ENCODE data around the gene KBTBD7. TPM values are rescaled to one million over a fixed set of nuclear protein-coding genes. Genes with fewer than 3 reads are reported as not detected.

Gene KBTBD7
- total RNA-seq, 1 donor from 2014 or later = 2.1 TPM

DNA sequence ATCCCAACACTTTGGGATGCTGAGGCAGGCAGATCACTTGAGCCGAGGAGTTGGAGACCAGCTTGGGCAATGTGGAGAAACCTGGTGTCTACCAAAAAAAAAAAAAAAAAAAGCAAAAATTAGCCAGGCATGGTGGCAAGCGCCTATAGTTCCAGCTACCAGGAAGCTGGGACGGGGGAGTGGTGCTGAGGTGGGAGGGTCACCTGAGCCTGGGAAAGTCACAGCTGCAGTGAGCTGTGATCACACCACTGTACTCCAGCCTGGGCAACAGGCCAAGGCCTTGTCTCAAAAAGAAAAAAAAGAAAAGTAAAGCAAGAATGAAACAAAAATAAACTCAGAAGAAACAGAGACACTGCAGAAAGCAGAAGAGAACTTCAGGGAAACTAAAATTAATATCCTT is 37.4 kb upstream of the KBTBD7 start:
- intact Hi-C loops (cut with DNase I) = no loop called here
- Histone ChIP-seq H3K4me1 (no peaks in the 10 kb centered on the region), H3K4me3 (no peak overlapping the region), H3K9me3 (no peaks in the 10 kb centered on the region), H3K36me3 (peaks cover 0 to 4% of the 10 kb centered on the region in 2 donors), H3K27ac (no peak overlapping the region), H3K27me3 (no peaks in the 10 kb centered on the region)
- no peak for DNase-seq (ENCODE audit: low spot score in 2 of 2)
- TF ChIP-seq, protein P1, sequence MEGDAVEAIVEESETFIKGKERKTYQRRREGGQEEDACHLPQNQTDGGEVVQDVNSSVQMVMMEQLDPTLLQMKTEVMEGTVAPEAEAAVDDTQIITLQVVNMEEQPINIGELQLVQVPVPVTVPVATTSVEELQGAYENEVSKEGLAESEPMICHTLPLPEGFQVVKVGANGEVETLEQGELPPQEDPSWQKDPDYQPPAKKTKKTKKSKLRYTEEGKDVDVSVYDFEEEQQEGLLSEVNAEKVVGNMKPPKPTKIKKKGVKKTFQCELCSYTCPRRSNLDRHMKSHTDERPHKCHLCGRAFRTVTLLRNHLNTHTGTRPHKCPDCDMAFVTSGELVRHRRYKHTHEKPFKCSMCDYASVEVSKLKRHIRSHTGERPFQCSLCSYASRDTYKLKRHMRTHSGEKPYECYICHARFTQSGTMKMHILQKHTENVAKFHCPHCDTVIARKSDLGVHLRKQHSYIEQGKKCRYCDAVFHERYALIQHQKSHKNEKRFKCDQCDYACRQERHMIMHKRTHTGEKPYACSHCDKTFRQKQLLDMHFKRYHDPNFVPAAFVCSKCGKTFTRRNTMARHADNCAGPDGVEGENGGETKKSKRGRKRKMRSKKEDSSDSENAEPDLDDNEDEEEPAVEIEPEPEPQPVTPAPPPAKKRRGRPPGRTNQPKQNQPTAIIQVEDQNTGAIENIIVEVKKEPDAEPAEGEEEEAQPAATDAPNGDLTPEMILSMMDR (IDR thresholded peaks at IDR 0.05) = no peak

DNA sequence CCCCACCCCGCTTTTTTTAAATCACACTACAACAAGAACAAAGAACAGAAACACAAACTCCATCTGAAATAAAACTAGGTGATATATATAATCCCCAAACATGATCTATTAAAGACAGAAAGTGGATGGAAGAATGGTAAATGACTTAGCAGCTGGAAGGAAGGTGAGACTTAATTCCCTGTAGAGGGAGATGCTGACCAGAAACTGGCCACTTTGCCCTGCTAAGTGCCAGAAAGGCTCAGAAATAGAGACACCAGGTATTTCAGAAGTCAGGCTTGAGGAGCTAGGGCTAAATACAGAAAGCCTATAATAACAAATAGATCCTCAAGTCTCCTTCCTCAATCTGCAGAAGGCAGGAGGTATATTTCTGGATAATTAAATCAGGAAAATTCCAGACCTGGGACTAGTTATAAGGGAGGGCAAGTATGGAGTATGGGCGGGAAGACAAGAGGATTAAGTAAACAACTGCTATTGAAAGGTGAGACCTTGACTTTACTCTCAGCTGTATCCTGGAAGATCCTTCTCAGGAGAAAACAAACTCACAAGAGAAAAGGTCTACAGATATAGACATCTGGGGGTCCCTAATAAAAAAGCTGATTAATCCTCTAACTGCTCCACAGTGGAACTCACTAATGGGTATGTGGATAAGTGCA is 36.8 kb upstream of the KBTBD7 start:
- Histone ChIP-seq H3K4me3 (no peak overlapping the region), H3K27me3 (no peaks in the 10 kb centered on the region), H3K9me3 (no peaks in the 10 kb centered on the region), H3K36me3 (peaks cover 0 to 4% of the 10 kb centered on the region in 2 donors), H3K27ac (no peak overlapping the region), H3K4me1 (no peaks in the 10 kb centered on the region)
- intact Hi-C loops (cut with DNase I) = no loop called here
- TF ChIP-seq, protein P1 (IDR thresholded peaks at IDR 0.05) = no peak
- no peak for DNase-seq (ENCODE audit: low spot score in 2 of 2)

DNA sequence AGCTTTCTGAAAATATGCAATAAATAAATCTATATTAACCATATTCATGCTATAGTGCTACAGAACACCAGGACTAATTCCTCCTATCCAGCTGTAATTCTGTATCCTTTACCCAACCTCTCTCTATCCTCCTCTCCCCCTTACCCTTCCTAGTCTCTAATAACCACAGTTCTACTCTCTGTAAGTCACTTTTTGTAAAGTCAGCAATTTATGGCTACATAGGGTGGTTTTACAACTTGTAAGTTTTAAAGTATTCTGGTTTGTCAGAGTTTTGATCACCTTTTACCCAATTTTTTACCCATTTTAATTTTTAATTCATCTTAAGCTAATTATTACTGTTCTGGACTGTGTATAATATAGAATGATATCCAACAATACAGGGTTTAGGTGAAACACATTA is 35.0 kb upstream of the KBTBD7 start:
- intact Hi-C loops (cut with DNase I) = no loop called here

DNA sequence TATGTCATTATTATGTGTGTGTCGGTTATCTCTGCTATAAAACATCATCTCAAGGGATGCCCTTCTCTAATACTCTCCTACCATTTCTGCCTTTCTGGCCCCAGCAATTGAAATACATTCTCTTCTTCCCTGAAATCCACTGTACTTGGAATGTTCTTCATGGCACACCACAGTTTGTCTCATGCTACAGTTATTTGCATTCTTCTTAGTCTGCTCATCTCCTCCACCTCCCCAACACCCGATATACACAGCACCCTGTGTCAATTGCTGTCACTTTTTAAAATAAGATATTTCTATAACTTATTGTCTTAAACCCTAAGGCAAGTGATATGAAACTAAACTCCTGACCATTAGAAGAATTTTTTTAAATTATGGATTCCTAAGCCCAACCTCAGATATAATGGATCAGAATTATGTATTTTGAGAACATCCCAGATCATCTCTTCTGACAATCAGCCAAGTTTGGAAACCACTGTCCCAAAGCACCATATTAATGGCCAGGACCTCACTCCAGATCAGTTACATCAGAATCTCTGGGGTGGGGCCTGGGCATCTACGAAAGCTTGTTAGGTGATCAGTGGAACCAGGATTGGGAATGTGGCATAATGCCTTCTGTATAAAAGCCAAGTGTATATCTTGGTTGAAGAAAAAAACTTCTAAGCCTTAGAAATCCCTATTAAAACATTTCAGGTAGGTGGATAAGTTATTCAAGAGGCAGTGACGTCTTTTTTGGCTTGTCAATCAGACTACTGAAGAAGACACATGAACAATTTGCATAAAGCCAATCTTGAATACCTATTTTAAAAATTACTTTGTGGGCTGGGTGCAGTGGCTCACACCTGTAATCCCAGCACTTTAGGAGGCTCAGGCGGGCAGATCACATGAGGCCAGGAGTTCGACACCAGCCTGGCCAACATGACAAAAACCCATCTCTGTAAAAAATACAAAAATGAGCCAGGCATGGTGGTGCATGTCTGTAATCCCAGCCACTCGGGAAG is 30.0 kb upstream of the KBTBD7 start:
- TF ChIP-seq, protein P1 (IDR thresholded peaks at IDR 0.05) = no peak
- Histone ChIP-seq H3K36me3 (no peaks in the 10 kb centered on the region), H3K27me3 (no peaks in the 10 kb centered on the region), H3K4me1 (no peaks in the 10 kb centered on the region), H3K4me3 (no peak overlapping the region), H3K9me3 (no peaks in the 10 kb centered on the region), H3K27ac (no peak overlapping the region)
- intact Hi-C loops (cut with DNase I) = no loop called here
- no peak for DNase-seq (ENCODE audit: low spot score in 2 of 2)

More for the DNA sequence above, 35.0 kb upstream of the KBTBD7 start:
- Histone ChIP-seq H3K27me3 (no peaks in the 10 kb centered on the region), H3K4me1 (no peaks in the 10 kb centered on the region), H3K27ac (no peak overlapping the region), H3K9me3 (no peaks in the 10 kb centered on the region), H3K4me3 (no peak overlapping the region), H3K36me3 (peaks cover 0 to 4% of the 10 kb centered on the region in 2 donors)
- DNase-seq (ENCODE audit: low spot score in 2 of 2) = no peak
- TF ChIP-seq, protein P1 (IDR thresholded peaks at IDR 0.05) = no peak

DNA sequence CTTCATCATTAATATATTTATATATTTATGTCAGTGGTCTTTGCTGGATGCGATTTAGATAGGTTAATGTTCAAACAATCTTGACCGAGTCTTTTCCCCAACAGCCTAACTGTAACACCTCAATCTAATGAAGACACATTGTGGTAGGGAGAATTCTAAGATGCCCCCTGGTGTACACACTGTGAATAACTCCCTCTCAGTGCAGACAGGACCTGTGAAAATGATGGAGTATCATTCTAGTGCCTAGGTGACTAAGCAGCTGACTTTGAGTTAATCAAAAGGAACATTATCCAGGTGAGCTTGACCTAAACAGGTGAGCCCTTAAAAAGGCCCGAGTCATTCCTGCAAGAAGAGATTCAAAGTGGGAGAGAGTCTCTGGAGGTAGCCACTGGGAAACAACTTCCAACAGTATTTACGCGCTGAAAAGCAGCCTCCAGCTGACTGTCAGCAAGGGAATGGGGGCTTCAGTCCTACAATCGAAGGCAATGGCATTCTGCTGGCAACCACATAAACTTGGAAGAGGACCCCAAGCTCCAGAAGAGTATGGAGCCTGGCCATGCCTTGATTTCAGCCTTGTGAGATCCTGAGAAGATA is 28.0 kb upstream of the KBTBD7 start:
- Histone ChIP-seq H3K9me3 (no peaks in the 10 kb centered on the region), H3K27ac (no peak overlapping the region), H3K27me3 (no peaks in the 10 kb centered on the region), H3K36me3 (no peaks in the 10 kb centered on the region), H3K4me3 (no peak overlapping the region), H3K4me1 (no peaks in the 10 kb centered on the region)
- intact Hi-C loops (cut with DNase I) = loop anchor here (2.0 kb wide), 1 partner anchor 148 kb away; no protein-coding TSS in a partner anchor
- TF ChIP-seq, protein P1 (IDR thresholded peaks at IDR 0.05) = peak; percentile 52 to 80 (median 70)
- DNase-seq (ENCODE audit: low spot score in 2 of 2) = peak in 1 of 2 donors; percentile 68
